ENCODE measurements around the gene TMC7. TPM values are rescaled to one million over a fixed set of nuclear protein-coding genes. Genes with fewer than 3 reads are reported as not detected.
A peak's percentile ranks its signal among the peaks of the same experiment; 100 is the strongest.

TMC7 gene
- total and polyA plus RNA-seq, 2 of the 13 experiments (the other 11 are each of a cell fraction or from before 2014, with no cell fraction given): 1.2 to 5.1 TPM

GRCh38 chr16:19008245-19009169 lies 24.8 kb downstream of the TMC7 start (continued):
- TF ChIP-seq SOX6 (IDR thresholded peaks at IDR 0.05) (no peak), SOX6 (CRISPR knock-in tag; IDR thresholded peaks at IDR 0.05) (peak; percentile 59; the same call in 1 of the 2 replicates), RERE (CRISPR knock-in tag; IDR thresholded peaks at IDR 0.05; ENCODE audit: low read depth) (no peak), BCL6 (CRISPR knock-in tag; IDR thresholded peaks at IDR 0.05) (no peak; the same call in 1 of the 2 replicates), FOXA1 (IDR thresholded peaks at IDR 0.05) (no peak), FOXA1 (CRISPR knock-in tag; IDR thresholded peaks at IDR 0.05) (peak; percentile 66), NR2F6 (IDR thresholded peaks at IDR 0.05) (no peak; the same call in 1 of the 2 replicates), NR2F6 (CRISPR knock-in tag; IDR thresholded peaks at IDR 0.05) (peak; percentile 57; the same call in 1 of the 2 replicates), ZNF788 (CRISPR knock-in tag; IDR thresholded peaks at IDR 0.05; ENCODE audit: borderline replicate concordance) (peak; percentile 35; the same call in 1 of the 2 replicates), PPARG (CRISPR knock-in tag; conservative IDR thresholded peaks at IDR 0.05) (0 out of 2 replicates have a peak, but pooled peaks have one; percentile 11), ZNF430 (CRISPR knock-in tag; IDR thresholded peaks at IDR 0.05) (0 out of 2 replicates have a peak, but pooled peaks have one; percentile 53), ZNF746 (CRISPR knock-in tag; IDR thresholded peaks at IDR 0.05) (0 out of 2 replicates have a peak, but pooled peaks have one; percentile 37), MEF2D (CRISPR knock-in tag; IDR thresholded peaks at IDR 0.05) (0 out of 2 replicates have a peak, but pooled peaks have one; percentile 15), MAFK (conservative IDR thresholded peaks at IDR 0.05 in 1 of 2, IDR thresholded peaks at IDR 0.05 in 1 of 2; ENCODE audit: low read length in 2 of 2) (no peak), SALL1 (CRISPR knock-in tag; IDR thresholded peaks at IDR 0.05) (peak; percentile 21), SMC3 (IDR thresholded peaks at IDR 0.05; ENCODE audit: low read length) (peak; percentile 12; the same call in 1 of the 2 replicates), REPIN1 (CRISPR knock-in tag; IDR thresholded peaks at IDR 0.05; ENCODE audit: borderline replicate concordance, low read depth) (0 out of 2 replicates have a peak, but pooled peaks have one; percentile 21), FOXO1 (CRISPR knock-in tag; IDR thresholded peaks at IDR 0.05) (no peak), ZNF614 (CRISPR knock-in tag; IDR thresholded peaks at IDR 0.05; ENCODE audit: borderline replicate concordance) (no peak), TFAP4 (IDR thresholded peaks at IDR 0.05; ENCODE audit: borderline replicate concordance, low read depth) (peak; percentile 49; the same call in 1 of the 2 replicates), ZFAT (CRISPR knock-in tag; conservative IDR thresholded peaks at IDR 0.05) (no peak), CTCF (CRISPR knock-in tag; IDR thresholded peaks at IDR 0.05) (peak; percentile 47), CREM (IDR thresholded peaks at IDR 0.05) (peak; percentile 29; the same call in 1 of the 2 replicates), CREM (CRISPR knock-in tag; IDR thresholded peaks at IDR 0.05) (no peak)
